ENCODE results near the gene PCDHGA4.
"Not testable (repeated sequence)": the region's sequence is repeated elsewhere in the genome, so short reads cannot be mapped to it uniquely, and the experiment has no call there.

PCDHGA4 gene

DNA sequence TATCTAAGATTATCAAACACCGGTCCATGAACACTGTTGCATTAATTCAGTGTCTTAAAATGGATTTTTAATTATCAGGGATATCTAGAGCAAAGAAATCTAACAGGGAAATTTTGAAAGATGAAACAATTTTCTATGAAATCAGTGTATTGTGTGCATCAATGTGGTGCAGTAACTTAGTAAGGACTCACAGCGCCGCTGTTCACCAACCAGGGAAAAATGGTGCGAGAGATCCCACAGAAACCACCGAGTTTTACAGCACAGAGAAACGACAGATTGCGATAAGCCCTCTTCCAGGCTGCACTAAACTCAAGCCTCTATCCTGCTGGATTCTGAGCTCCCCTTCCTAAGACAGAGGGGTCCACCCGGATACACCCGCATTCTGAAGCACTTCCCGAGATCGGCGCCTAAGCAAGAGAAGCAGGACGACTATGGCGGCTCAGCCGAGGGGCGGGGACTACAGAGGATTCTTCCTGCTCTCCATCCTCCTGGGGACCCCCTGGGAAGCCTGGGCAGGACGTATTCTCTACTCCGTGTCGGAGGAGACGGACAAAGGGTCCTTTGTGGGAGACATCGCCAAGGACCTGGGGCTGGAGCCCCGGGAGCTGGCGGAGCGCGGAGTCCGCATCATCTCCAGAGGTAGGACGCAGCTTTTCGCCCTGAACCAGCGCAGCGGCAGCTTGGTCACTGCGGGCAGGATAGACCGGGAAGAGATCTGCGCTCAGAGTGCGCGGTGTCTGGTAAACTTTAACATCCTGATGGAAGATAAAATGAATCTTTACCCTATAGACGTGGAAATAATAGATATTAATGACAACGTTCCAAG, 27.9 kb downstream of the PCDHGA4 start, which contains the start of gene PCDHGA7:
Gene PCDHGA7, plus strand, starts transcription at position 274 of the 826 bp plus-strand sequence. Its CDS starts 158 bp downstream, at position 432.
- in situ Hi-C loops (cut with MboI; ENCODE audit: low sequenced_read_pairs) = no loop called here

DNA sequence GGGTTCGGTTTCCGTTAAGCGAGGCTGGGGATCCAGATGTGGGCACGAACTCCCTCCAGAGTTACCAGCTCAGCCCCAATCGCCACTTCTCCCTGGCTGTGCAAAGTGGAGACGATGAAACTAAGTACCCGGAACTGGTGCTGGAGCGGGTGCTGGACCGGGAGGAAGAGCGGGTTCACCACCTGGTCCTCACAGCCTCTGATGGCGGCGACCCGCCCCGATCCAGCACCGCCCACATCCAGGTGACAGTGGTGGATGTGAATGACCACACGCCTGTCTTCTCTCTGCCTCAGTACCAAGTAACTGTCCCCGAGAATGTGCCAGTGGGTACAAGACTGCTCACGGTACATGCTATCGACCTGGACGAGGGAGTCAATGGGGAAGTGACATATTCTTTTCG, 28.5 kb downstream of the PCDHGA4 start:
- in situ Hi-C loops (cut with MboI; ENCODE audit: low sequenced_read_pairs) = no loop called here

DNA sequence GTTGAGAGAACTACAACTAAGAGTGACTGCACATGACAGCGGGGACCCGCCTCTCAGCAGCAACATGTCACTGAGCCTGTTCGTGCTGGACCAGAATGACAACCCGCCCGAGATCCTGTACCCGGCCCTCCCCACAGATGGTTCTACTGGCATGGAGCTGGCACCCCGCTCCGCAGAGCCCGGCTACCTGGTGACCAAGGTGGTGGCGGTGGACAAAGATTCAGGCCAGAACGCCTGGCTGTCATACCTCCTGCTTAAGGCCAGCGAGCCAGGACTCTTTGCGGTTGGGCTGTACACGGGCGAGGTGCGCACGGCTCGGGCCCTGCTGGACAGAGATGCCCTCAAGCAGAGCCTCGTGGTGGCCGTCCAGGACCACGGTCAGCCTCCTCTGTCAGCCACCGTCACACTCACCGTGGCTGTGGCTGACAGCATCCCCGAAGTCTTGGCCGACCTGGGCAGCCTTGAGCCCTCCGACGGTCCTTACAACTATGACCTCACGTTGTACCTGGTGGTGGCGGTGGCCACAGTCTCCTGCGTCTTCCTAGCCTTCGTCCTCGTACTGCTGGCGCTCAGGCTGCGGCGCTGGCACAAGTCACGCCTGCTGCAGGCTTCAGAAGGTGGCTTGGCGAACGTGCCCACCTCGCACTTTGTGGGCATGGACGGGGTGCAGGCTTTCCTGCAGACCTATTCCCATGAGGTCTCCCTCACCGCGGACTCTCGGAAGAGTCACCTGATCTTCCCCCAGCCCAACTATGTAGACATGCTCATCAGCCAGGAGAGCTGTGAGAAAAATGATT, 29.8 kb downstream of the PCDHGA4 start:
- in situ Hi-C loops (cut with MboI; ENCODE audit: low sequenced_read_pairs) = no loop called here

DNA sequence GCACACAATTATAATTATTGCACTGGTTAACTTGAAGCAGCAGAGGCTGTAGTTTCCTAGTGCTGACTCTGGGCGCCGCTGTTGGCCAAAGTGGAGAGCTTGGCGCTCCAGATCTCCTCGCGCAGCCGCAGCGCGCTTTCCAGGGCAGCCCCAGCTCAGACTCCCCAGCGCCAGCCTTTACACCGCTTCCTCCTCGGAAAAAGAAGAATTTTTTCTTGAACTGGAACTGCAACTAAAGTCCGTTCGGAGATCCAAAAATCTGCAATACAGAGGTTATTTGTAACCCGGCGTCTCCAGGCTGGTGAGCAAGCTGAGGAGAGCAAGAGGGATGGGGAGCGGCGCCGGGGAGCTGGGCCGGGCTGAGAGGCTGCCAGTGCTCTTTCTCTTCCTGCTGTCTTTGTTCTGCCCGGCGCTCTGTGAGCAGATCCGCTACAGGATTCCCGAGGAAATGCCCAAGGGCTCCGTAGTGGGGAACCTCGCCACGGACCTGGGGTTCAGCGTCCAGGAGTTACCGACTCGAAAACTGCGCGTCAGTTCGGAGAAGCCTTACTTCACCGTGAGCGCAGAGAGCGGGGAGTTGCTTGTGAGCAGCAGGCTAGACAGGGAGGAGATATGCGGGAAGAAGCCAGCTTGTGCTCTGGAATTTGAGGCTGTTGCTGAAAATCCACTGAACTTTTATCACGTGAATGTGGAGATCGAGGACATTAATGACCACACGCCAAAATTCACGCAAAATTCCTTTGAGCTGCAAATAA, 32.9 kb downstream of the PCDHGA4 start, which contains the start of gene PCDHGB4:
Gene PCDHGB4, plus strand, starts transcription at position 142 of the 755 bp plus-strand sequence. Its CDS starts 187 bp downstream, at position 329.
- in situ Hi-C loops (cut with MboI; ENCODE audit: low sequenced_read_pairs) = not testable (repeated sequence)

DNA sequence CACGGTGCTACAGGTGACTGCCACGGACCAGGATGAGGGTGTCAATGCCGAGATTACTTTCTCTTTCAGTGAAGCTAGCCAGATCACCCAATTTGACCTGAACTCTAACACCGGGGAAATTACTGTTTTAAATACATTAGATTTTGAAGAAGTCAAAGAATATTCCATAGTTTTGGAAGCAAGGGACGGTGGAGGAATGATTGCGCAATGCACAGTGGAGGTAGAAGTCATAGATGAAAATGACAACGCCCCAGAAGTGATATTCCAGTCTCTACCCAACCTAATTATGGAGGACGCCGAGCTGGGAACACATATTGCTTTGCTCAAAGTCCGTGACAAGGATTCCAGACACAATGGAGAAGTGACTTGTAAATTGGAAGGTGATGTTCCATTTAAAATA, 33.8 kb downstream of the PCDHGA4 start:
- in situ Hi-C loops (cut with MboI; ENCODE audit: low sequenced_read_pairs) = no loop called here

DNA sequence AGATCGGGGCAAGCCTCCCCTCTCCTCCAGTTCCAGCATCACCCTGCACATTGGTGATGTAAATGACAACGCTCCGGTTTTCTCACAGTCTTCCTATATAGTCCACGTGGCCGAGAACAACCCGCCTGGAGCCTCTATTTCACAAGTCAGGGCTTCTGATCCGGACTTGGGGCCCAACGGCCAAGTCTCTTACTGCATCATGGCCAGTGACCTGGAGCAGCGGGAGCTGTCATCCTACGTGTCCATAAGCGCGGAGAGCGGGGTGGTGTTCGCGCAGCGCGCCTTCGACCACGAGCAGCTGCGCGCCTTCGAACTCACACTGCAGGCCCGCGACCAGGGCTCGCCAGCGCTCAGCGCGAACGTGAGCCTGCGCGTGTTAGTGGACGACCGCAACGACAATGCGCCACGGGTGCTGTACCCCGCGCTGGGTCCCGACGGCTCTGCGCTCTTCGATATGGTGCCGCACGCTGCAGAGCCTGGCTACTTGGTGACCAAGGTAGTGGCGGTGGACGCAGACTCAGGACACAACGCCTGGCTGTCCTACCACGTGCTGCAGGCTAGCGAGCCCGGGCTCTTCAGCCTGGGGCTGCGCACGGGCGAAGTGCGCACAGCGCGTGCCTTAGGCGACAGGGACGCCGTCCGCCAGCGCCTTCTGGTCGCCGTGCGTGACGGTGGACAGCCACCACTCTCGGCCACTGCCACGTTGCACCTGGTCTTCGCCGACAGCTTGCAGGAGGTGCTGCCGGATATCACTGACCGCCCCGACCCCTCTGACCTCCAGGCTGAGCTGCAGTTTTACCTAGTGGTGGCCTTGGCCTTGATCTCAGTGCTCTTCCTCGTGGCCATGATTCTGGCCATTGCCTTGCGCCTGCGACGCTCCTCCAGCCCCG, 34.6 kb downstream of the PCDHGA4 start:
- in situ Hi-C loops (cut with MboI; ENCODE audit: low sequenced_read_pairs) = no loop called here

DNA sequence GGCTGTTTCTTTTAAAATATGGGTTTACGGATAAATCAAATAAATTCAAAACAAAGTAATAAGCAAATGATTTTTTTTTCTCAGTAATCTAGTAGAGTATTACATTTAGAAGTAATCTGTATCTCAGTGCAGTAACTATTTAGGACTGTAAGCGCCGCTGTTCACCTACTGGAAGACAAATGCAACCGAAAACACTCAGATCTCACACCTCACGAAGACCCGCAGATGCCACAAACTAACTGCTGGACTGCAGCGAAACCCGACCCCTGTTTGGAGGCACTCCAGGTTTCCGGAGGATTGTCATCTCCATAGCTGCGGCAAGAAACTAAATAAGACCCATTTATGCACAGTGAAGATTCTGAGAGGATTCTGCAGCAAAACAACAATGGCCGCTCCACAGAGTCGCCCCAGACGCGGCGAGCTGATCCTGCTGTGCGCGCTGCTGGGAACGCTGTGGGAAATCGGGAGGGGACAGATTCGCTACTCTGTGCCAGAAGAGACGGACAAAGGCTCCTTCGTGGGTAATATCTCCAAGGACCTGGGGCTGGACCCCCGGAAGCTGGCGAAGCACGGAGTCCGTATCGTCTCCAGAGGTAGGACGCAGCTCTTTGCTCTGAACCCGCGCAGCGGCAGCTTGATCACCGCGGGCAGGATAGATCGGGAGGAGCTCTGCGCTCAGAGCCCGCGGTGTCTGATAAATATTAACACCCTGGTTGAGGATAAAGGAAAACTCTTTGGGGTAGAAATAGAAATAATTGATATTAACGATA, 37.8 kb downstream of the PCDHGA4 start, which contains the start of gene PCDHGA8:
Gene PCDHGA8, plus strand, starts transcription at position 205 of the 770 bp plus-strand sequence. Its CDS starts 181 bp downstream, at position 386.
- in situ Hi-C loops (cut with MboI; ENCODE audit: low sequenced_read_pairs) = no loop called here

DNA sequence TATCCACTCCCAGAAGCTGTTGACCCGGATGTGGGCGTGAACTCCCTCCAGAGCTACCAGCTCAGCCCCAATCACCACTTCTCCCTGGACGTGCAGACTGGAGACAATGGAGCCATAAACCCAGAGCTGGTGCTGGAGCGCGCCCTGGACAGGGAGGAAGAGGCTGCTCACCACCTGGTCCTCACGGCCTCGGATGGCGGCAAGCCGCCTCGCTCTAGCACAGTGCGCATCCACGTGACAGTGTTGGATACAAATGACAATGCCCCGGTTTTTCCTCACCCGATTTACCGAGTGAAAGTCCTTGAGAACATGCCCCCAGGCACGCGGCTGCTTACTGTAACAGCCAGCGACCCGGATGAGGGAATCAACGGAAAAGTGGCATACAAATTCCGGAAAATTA, 38.4 kb downstream of the PCDHGA4 start:
- in situ Hi-C loops (cut with MboI; ENCODE audit: low sequenced_read_pairs) = no loop called here

DNA sequence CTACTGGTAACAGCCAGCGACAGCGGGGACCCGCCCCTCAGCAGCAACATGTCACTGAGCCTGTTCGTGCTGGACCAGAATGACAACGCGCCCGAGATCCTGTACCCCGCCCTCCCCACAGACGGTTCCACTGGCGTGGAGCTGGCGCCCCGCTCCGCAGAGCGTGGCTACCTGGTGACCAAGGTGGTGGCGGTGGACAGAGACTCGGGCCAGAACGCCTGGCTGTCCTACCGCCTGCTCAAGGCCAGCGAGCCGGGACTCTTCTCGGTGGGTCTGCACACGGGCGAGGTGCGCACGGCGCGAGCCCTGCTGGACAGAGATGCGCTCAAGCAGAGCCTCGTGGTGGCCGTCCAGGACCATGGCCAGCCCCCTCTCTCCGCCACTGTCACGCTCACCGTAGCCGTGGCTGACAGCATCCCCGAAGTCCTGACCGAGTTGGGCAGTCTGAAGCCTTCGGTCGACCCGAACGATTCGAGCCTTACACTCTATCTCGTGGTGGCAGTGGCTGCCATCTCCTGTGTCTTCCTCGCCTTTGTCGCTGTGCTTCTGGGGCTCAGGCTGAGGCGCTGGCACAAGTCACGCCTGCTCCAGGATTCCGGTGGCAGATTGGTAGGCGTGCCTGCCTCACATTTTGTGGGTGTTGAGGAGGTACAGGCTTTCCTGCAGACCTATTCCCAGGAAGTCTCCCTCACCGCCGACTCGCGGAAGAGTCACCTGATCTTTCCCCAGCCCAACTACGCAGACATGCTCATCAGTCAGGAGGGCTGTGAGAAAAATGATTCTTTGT, 39.8 kb downstream of the PCDHGA4 start:
- in situ Hi-C loops (cut with MboI; ENCODE audit: low sequenced_read_pairs) = not testable (repeated sequence)

DNA sequence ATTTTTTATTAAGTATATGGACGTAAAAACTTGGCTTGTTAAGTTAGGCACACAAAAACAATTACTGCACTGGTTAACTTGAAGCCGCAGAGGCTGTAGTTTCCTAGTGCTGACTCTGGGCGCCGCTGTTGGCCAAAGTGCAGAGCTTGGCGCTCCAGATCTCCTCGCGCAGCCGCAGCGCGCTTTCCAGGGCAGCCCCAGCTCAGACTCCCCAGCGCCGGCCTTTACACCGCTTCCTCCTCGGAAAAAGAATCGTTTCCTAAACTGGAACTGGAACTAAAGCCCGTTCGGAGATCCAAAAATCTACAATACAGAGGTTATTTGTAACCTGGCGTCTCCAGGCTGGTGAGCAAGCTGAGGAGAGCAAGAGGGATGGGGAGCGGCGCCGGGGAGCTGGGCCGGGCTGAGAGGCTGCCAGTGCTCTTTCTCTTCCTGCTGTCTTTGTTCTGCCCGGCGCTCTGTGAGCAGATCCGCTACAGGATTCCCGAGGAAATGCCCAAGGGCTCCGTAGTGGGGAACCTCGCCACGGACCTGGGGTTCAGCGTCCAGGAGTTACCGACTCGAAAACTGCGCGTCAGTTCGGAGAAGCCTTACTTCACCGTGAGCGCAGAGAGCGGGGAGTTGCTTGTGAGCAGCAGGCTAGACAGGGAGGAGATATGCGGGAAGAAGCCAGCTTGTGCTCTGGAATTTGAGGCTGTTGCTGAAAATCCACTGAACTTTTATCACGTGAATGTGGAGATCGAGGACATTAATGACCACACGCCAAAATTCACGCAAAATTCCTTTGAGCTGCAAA, 43.1 kb downstream of the PCDHGA4 start, which contains the start of gene PCDHGB5:
Gene PCDHGB5, plus strand, starts transcription at position 192 of the 796 bp plus-strand sequence. Its CDS starts 181 bp downstream, at position 373.
- in situ Hi-C loops (cut with MboI; ENCODE audit: low sequenced_read_pairs) = not testable (repeated sequence)

DNA sequence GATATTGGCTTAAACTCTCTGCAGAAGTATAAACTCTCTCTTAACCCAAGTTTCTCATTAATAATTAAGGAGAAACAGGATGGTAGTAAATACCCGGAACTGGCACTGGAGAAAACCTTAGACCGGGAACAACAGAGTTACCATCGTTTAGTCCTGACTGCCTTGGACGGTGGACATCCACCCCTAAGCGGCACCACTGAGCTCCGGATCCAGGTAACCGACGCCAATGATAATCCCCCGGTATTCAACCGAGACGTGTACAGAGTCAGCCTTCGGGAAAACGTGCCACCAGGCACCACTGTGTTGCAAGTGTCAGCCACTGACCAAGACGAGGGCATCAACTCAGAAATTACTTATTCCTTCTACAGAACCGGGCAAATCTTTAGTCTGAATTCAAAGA, 43.8 kb downstream of the PCDHGA4 start:
- in situ Hi-C loops (cut with MboI; ENCODE audit: low sequenced_read_pairs) = no loop called here

DNA sequence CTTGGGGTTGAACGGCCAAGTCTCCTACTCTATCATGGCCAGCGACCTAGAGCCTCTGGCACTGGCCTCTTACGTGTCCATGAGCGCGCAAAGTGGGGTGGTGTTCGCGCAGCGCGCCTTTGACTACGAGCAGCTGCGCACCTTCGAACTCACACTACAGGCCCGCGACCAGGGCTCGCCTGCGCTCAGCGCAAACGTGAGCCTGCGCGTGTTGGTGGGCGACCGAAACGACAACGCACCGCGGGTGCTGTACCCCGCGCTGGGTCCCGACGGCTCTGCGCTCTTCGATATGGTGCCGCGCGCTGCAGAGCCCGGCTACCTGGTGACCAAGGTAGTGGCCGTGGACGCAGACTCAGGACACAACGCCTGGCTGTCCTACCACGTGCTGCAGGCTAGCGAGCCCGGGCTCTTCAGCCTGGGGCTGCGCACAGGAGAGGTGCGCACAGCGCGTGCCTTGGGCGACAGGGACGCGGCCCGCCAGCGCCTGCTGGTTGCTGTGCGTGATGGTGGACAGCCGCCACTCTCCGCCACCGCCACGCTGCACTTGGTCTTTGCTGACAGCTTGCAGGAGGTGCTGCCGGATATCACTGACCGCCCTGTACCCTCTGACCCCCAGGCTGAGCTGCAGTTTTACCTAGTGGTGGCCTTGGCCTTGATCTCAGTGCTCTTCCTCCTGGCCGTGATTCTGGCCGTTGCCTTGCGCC, 44.9 kb downstream of the PCDHGA4 start:
- in situ Hi-C loops (cut with MboI; ENCODE audit: low sequenced_read_pairs) = no loop called here

DNA sequence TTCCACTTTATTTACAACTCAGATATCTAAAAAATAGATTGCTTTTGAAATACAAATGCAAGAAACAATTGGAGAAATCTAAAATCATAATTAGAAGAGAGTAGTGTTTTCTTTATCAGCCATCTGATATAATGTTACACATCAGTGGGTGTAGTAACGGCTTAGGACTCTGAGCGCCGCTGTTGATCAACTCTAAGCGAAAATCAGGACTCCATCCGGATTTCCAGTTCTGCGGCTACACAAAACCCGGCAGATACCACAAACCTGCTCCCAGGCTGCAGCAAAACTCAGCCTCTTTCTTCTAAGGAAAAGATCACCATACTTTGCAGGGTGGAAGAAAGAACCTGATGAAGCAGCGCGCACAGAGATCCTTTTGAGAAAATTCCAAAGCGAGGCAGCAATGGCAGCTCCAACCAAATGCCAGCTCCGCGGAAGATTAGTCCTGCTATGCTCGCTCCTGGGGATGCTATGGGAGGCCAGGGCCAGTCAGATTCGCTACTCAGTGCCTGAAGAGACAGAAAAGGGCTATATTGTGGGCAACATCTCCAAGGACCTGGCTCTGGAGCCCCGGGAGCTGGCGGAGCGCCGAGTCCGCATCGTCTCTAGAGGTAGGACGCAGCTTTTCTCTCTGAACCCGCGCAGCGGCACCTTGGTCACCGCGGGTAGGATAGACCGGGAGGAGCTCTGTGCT, 47.9 kb downstream of the PCDHGA4 start, which contains the start of gene PCDHGA9:
Gene PCDHGA9, plus strand, starts transcription at position 226 of the 691 bp plus-strand sequence. Its CDS starts 175 bp downstream, at position 401.
- in situ Hi-C loops (cut with MboI; ENCODE audit: low sequenced_read_pairs) = no loop called here

DNA sequence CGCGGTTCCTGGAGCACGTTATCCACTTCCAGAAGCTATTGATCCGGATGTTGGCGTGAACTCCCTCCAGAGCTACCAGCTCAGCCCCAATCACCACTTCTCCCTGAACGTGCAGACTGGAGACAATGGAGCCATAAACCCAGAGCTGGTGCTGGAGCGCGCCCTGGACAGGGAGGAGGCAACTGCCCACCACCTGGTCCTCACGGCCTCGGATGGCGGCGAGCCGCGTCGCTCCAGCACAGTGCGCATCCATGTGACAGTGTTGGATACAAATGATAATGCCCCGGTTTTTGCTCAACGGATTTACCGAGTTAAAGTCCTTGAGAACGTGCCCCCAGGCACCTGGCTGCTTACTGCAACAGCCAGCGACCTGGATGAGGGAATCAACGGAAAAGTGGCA, 48.6 kb downstream of the PCDHGA4 start:
- in situ Hi-C loops (cut with MboI; ENCODE audit: low sequenced_read_pairs) = no loop called here
